NCI-H2171 treated with DMSO at 0.1 percent for 48 hours (cell line): ENCODE results near the gene OR2V2.
"Not testable (repeated sequence)": the region's sequence is repeated elsewhere in the genome, so short reads cannot be mapped to it uniquely, and the experiment has no call there.

ENCODE experiments used
- DNase-seq: peaks from one replicate; lab custom pipeline; 2025; lab: John Stamatoyannopoulos, UW

OR2V2 gene

GRCh38 chr5:181114844-181115778, 32.3 kb upstream of the OR2V2 start:
- no peak for DNase-seq

- no peak for DNase-seq
Observed at GRCh38 chr5:181118369-181118768, 29.0 kb upstream of the OR2V2 start.

GRCh38 chr5:181119105-181119504, 28.3 kb upstream of the OR2V2 start:
- DNase-seq: no peak

GRCh38 chr5:181120306-181120705, 27.1 kb upstream of the OR2V2 start:
- no peak for DNase-seq

GRCh38 chr5:181120761-181121160, 26.6 kb upstream of the OR2V2 start:
- DNase-seq: no peak

- no peak for DNase-seq
Observed at GRCh38 chr5:181121675-181122561, 25.5 kb upstream of the OR2V2 start.

GRCh38 chr5:181124526-181124925, 22.9 kb upstream of the OR2V2 start:
- no peak for DNase-seq

- no peak for DNase-seq
Observed at GRCh38 chr5:181126841-181127240, 20.5 kb upstream of the OR2V2 start.

GRCh38 chr5:181127456-181127855, 19.9 kb upstream of the OR2V2 start:
- no peak for DNase-seq

- no peak for DNase-seq
Observed at GRCh38 chr5:181127907-181128626, 19.3 kb upstream of the OR2V2 start.

- no peak for DNase-seq
Observed at GRCh38 chr5:181129601-181130000, 17.8 kb upstream of the OR2V2 start.

- DNase-seq: not testable (repeated sequence)
Observed at GRCh38 chr5:181130081-181130480, 17.3 kb upstream of the OR2V2 start.

GRCh38 chr5:181130832-181131496, 16.4 kb upstream of the OR2V2 start, which contains the start of gene OR2V1:
TSS of gene OR2V1 (minus strand) at chr5:181131169. CDS start at chr5:181125304, 5,865 bp downstream.
- DNase-seq: no peak

GRCh38 chr5:181131514-181131913, 15.9 kb upstream of the OR2V2 start:
- DNase-seq: no peak

GRCh38 chr5:181133083-181133482, 14.3 kb upstream of the OR2V2 start:
- DNase-seq: no peak

- DNase-seq: no peak
Observed at GRCh38 chr5:181133610-181134231, 13.7 kb upstream of the OR2V2 start.

GRCh38 chr5:181134259-181134658, 13.1 kb upstream of the OR2V2 start:
- no peak for DNase-seq

GRCh38 chr5:181136361-181136955, 10.9 kb upstream of the OR2V2 start:
- no peak for DNase-seq

GRCh38 chr5:181138258-181138657, 9.1 kb upstream of the OR2V2 start:
- no peak for DNase-seq

- no peak for DNase-seq
Observed at GRCh38 chr5:181140766-181141165, 6.6 kb upstream of the OR2V2 start.

GRCh38 chr5:181142054-181142453, 5.3 kb upstream of the OR2V2 start:
- DNase-seq: no peak
